8988T (cell line): ENCODE data around the gene SLC25A21.
"Not testable (repeated sequence)": the region's sequence is repeated elsewhere in the genome, so short reads cannot be mapped to it uniquely, and the experiment has no call there.

Source experiments
- DNase-seq: peaks from one replicate; pipeline ENCODE4 v3.0.0; 2011

The SLC25A21 gene

DNA sequence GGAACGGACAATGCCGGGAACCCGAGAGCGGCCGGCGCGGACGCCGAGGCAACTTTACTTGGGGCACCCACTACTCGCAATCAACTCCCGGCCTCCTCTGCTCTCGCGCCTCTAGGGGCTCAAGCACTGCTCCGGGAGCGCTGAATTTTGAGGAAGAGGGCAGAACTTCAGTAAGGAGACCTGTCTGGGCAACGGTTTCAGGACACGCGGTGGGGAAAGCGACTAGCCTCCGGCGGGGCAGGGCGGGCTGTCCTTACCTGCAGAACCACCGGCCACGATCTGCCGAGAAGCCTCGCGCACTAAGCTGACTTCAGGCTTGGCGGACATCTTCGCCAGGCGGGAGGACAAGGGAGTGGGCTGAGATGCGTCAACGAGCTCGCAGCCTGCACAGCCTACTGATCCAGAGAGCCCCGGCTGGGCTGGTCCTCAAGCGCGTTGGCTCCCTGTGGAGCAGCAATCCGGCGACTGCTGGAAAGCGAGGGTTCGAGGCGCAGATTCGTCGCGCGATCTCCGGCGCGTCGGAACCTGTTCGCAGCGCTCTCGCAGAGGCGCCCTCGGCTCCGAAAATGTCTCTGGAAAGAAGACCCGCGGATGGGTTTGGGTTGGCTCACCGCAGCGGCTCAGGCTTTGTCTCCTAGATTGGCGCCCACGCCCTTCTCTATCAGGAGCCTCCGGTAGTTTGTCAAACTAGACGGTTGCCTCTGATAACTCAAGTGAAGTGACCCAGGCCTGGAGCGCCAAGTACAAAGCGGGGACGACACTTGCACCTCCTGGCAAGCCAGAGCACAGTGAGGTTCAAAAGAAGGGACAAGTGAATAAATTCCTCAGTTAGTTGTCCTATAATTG, at the start of gene SLC25A21:
SLC25A21 (minus strand) TSS at position 583 of the 846 bp plus-strand sequence.
- peak; percentile 74 for DNase-seq

DNA sequence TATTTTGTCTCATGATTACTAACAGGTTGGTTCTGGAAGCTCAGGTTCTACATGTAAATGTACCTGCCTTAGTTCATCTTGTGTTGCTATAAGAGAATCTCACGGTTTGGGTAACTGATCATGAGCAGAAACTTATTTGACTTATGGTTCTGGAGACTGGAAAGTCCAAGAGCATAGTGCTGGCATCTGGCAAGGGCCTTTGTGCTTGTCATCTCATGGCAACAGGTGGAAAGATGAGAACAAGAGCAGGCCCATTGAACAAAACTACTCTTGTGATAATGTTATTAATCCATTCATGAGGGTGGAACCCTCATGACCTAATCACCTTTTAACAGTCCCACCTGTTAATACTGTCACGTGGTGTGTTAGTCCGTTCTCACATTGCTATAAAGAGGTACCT, 48.7 kb upstream of the SLC25A21 start:
- DNase-seq, result no peak

DNA sequence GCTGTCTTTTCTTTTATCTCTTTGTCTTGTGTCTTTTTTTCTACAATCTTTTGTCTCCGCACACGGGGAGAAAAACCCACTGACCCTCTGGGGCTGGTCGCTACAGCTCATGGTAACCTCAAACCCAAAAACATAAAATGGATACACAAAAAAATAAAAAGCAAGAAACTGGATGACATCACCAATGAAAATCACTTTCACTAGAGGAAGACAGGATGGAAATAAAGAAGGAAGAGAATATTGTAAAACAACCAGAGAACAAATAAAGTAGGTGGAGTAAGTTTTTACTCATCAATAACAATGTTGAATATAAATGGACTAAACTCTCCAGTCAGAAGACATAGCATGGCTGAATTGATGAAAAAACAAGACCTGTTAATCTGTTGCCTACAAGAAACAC, 42.9 kb upstream of the SLC25A21 start:
- DNase-seq, result no peak

DNA sequence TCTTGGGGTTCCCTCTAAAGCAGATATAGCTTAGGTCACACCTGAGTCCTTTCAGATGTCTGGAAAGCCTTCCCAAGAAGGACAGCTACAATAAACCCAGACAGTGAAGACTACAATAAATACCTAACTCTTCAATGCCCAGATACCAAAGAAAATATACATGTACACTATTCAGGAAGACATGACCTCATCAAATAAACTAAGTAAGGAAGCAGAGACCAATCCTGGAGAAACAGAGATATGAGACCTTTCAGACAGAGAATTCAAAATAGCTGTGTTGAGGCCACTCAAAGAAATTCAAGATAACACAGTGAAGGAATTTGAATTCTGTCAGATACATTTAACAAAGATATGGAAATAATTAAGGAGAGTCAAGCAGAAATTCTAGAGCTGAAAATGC, 40.6 kb upstream of the SLC25A21 start:
- no peak for DNase-seq

DNA sequence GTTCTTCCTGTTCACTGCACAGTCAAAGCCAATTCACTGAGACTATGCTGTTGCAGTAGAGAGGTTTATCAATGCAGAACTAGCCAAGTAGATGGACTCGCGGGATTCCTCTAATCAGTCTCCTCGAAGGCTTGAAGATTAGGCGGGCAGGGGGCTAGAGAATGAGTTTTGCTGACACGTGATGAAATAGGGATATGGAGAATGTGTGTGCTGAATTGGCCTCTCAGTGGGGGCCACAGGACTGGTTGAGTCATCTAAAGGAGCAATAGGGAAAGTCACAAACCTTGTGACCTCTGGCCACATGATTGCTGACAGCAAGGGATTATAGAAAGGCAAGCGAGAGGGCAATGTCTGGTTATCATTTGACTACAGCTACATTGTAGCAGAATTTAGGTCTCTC, 38.0 kb upstream of the SLC25A21 start:
- no peak for DNase-seq

DNA sequence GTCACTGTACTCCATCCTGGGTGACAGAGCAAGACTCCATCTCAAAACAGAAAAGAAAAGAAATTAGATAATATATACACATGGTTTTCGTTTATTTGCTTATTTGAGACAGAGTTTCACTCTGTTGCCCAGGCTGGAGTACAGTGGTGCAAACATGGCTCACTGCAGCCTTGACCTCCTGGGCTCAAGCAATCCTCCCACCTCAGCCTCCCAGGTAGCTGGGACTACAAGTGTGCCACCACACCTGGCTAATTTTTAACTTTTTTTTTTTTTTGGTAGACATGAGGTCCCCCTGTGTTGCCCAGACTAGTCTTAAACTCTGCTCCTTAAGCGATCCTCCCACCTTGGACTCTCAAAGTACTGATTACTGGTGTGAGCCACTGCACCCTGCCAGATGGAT, 37.2 kb upstream of the SLC25A21 start:
- not testable (repeated sequence) for DNase-seq

DNA sequence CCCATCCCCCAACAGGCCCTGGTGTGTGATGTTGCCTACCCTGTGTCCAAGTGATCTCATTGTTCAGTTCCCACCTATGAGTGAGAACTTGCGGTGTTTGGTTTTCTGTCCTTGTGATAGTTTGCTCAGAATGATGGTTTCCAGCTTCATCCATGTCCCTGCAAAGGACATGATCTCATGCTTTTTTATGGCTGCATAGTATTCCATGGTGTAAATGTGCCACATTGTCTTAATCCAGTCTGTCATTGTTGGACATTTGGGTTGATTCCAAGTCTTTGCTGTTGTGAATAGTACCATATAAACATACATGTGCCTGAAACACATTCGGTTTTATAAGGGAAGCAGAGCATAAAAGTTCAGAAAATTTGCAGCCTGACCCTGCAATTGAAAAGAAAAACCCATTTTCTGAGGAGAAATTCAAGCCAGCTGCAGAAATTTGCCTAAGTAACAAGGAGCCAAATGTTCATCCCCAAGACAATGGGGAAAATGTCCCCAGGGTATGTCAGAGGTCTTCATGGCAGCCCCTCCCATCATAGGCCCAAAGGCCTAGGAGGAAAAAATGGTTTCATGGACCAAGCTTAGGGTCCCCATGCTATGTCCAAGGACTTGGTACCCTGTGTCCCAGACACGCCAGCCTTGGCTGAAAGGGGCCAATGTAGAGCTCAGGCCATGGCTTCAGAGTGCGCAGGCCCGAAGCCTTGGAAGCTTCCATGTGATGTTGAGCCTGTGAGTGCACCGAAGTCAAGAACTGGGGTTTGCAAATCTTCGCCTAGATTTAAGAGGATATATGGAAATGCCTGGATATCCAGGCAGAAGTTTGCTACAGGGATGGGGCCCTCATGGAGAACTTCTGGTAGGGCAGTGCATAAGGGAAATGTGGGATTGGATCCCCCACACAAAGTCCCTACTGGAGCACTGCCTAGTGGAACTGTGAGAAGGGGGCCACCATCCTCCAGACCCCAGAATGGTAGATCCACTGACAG, 33.5 kb upstream of the SLC25A21 start:
- DNase-seq, result not testable (repeated sequence)

DNA sequence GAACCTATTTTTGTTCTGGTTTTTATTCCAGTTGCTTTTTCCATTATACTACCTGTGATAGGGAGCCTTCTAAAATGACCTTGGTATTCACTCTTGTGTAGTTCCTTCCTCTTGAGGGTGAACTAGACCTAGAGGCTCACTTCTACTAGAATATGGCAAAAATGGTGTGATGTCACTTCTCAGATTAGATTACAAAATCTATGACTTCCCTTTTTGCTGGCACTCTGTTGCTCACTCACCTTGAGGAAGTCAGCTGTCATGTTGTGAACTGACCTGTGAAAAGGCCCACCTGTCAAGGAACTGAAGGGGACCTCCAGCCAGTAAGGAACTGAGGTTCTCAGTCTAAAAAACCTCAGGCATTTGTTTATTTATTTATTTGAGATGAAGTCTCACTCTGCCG, 31.0 kb upstream of the SLC25A21 start:
- DNase-seq, result no peak

DNA sequence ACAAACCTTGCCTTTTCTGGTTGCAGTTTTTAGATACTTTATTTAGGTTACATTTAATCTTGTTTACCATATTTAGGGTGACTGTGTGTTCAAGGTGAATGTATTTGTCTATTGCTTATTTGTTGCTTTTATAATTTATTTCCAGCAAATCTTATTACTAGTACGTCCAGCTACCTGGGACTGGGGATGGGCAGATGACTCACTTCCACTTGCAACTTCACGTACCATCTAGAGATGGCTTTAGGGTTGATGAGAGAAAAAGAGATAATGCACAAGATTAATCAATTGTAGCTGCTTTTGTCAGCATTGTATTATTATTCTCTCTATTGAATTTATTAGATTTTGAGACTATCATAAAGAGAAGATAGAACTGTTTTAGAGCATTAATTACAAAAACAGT, 30.4 kb upstream of the SLC25A21 start:
- no peak for DNase-seq

DNA sequence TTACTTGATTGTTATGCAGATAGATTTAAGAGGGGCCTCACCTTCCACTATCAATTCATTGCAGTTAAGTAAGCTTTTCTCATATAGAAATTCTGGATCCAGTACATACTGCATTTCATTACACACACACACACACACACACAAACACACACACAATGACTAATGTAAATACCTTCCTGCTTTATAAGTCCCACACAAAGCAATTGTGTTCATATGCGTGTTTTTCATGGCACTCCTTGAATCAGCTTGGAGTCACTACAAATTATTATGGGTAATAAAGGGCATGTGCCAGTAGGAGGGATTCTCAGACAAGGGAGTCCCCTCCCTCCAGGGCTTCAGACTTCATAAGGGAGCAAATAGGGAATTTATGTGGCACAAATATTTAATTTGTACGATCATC, 29.9 kb upstream of the SLC25A21 start:
- DNase-seq, result no peak

DNA sequence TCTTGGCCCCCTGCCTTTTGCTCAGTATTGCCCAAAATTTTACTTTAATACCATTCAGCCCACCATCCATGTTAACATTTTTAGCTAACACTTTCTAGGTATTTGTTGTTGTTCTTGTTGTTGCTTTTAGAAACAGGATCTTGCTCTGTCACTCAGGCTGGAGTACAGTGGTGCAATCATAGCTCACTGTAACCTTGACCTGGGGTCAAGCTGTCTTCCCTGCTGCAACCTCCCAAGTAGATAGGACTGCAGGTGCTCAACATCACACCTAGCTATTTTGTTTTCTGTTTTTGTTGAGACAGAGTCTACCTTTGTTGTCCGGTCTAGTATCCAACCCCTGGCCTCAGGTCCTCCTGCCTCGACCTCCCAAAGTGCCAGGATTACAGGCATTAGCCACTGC, 29.3 kb upstream of the SLC25A21 start:
- DNase-seq, result no peak

DNA sequence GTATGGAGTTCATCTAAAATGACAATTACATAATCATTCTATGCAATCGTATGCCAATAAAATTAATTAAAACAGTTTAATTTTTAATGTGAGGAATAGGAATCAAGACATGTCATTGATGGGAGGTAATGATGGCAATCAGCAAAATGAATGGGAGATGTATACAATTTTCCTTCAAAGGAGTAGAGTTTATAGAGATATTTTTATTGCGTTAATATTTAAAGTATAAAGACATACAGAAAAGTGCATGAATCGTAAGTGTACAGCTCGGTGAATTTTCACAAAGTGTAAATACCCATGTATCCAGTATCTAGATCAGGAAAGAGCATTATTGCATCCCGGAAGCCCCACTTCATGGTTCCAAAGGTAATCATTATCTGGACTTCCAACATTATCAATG, 26.5 kb upstream of the SLC25A21 start:
- DNase-seq, result no peak

DNA sequence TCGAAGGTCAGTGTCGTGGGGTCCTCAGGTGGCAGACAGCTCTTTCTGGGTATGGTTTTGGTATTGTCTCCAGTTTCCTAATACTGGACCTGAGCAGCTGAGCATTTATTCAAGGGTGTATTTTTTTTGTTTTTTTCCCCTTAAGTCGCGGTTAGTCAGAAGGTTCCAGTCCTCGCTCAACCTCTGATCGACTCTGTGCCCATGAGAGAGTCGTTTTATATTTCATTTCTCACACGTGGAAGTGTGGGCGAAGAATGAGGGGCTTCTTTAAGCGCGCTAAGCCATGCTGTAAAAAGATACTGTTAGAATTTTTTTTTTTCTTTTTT, 25.8 kb upstream of the SLC25A21 start:
- no peak for DNase-seq

DNA sequence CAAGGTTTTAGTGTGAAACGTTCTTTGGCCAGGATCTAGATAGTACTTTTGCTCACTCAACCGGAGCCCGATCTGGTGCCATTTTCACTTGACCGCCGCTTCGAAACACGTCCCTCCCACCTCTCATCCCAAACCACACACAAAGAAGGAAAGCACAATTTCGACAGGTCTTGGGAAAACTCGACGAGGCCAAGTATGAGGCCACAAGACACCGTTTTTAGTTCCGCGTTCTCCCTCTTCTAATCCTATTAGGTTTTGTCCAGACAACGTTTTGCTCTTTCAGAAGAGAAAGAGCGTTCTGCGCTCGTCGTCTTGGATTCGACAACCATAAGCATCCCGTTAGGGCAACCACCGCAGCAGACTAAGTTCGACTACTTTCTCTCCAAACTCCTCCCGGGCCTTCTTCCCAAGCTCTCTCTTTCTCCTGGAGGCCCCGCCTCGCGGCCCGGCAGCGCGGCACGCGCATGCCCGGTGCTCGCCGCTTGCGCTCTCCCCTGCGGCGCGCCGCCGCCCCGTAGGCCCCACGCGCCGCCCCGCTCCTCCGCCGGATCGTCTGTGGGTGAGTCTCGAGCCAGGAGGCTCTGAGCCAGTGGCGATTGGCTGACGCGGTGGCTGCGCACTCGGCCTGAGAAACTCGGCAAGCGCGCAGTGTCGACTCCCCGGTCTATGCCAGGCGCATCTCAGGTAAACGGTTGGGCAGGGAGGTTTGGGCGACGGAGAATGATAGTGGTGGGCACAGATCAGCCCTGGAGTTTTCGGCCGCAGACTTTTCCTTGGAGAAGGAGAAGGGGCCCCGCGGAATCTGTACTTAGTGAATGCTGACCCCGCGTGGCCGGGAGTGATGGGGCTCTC, 25.2 kb upstream of the SLC25A21 start, which contains the start of gene MIPOL1:
MIPOL1 (plus strand) TSS at position 517 of the 852 bp plus-strand sequence. CDS start 49,952 bp downstream, outside the sequence.
- DNase-seq, result peak; percentile 64

DNA sequence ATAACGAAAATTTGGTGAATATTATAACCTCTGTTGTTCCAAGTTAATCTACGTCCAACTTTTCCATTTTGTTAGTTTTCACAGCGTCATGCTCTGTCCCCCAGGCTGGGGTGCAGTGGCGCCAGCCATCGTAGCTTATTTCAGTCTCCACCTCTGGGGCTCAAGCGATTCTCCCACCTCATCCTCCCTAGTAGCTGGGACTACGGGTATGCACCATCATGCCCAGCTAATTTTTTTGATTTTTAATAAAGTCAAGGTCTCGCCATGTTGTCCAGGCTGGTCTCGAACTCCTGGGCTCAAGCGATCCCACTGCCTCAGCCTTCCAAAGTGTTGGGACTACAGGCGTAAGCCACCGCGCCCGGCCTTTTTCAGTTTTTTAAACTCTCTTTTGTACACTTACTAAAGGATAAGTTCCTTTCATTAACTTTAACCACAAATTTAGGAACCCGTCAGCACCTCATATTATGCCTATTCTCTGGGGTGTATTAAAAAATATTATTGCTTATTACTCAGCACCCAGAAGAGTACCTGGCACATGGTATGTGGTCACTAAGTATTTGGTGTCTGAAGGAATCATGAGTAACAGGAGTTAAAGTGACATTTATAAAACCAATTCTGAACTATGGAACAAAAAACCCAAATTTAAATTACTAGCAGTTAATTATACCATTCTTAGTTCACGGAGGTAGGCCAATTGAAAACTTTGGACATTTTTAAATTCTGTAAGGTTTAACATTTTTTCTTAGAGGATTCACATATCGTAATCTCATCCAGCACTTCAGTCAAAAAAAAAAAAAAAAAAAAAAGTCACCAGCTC, 24.4 kb upstream of the SLC25A21 start:
- no peak for DNase-seq

DNA sequence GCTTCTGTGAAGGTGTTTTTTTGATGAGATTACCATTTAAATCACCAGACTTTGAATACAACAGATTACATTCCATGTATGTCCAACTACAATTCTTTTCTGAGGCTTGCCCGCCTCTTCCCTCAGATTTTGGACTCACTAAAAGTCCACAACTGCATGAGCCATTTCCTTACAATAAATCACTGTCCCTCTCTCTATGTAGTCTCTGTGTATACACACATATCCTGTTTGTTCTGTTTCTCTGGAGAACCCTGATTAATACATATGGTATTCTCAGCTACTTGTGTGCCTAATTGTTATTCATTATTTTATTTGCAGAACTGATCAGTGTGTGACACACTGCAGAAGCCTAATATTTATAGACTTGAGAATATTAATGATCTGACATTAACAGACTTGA, 22.9 kb upstream of the SLC25A21 start:
- DNase-seq, result no peak

DNA sequence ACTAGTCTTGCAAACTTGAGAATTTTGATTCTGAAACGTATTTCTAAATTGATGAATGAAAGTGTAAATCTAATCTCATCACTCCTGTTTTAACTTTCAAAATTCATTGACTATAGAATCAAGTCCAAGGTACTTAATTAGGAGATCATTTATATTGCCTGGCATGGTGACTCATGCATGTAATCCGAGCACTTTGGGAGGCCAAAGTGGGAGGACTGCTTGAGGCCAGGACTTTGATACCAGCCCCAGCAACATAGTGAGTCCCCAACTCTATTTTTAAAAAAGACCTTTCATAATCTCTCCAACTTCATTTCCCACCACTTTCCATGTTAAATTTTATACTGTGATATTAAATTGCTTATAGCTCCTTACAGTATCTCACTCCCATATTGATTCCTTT, 22.3 kb upstream of the SLC25A21 start:
- no peak for DNase-seq

DNA sequence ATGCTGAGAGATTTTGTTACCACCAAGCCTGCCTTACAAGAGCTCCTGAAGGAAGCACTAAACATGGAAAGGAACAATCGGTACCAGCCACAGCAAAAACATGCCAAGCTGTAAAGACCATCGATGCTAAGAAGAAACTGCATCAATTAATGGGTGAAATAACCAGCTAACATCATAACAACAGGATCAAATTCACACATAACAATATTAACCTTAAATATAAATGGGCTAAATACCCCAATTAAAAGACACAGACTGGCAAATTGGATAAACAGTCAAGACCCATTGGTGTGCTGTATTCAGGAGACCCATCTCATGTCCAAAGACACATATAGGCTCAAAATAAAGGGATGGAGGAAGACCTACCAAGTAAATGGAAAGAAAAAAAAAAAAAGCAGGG, 17.3 kb upstream of the SLC25A21 start:
- DNase-seq, result not testable (repeated sequence)

DNA sequence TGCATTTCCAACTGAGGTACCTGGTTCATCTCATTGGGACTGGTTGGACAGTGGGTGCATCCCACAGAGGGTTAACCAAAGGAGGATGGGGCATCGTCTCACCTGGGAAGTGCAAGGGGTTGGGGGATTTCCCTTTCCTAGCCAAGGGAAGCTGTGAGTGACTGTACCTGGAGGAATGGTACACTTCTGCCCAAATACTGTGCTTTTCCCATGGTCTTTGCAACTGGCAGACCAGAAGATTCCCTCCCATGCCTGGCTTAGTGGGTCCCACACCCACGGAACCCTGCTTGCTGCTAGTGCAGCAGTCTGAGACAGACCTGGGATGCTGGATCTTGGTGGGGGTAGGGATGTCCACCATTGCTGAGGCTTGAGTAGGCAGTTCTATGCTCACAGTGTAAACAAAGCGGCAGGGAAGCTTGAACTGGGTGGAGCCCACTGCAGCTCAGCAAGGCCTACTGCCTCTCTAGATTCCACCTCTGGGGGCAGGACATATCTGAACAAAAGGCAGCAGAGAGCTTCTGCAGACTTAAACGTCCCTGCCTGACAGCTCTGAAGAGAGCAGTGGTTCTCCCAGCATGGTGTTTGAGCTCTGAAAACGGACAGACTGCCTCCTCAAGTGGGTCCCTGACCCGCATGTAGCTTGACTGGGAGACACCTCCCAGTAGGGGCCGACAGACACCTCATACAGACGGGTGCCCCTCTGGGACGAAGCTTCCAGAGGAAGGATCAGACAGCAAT, 15.6 kb upstream of the SLC25A21 start:
- not testable (repeated sequence) for DNase-seq

DNA sequence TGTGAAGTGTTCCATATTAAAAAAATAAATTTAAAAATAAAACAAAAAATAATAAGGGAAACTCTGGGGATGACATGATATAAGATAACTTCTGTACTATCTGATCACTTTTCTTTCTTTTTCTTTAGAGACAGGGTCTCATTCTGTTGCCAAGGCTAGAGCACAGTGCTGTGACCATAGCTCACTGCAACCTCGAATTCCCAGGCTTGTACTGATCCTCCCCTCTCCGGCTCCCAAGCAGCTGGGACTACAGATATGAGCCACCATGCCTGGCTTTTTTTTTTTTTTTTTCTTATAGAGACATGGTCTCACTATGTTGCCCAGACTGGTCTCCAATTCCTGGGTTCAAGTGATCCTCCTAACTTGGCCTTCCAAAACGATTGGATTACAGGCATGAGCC, 14.9 kb upstream of the SLC25A21 start:
- DNase-seq, result no peak

DNA sequence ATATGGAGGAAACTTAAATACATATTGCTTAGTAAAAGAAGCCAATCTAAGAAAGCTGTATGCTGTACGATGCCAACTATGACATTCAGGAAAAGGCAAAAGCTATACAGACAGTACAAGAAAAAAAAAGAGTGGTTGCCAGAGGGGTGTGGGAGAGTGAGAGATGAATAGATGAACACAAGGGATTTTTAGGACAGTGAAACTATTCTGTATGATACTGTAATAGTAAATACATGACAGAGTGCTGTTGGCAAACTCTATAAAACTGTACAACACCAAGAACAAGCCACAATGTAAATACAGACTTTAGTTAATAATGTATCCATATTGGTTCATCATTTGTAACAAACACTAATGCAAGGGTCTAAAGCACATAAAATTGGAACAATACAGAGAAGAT, 14.5 kb upstream of the SLC25A21 start:
- no peak for DNase-seq
